GM18498 (cell line): ENCODE results near the gene ITGAV.

Source experiments
- ATAC-seq: cut with Tn5 transposase; IDR thresholded peaks from one replicate; pipeline ENCODE4 v1.9.1; 2021; ENCODE audit warnings: mild to moderate bottlenecking, moderate library complexity; ENCODE audit not compliant: unreplicated experiment

ITGAV gene

DNA sequence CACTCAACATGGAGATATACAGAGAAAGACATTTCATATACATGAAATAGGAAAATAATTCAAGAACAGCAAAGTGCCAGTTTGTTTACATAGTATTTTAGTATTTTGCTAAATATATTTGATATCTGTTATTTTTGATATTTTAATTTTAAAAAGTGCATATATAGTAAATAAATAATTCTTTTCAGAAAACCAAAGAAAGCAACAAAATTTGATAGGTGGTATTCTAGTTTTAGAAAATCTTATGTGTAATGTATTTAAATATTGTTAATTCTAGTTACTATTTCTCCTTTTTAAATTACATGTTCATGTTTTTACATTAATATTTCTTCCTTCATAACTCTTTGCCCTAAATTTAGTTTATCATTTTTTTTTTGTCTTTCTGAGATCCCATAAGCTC, 69.5 kb downstream of the ITGAV start:
- ATAC-seq = no peak

DNA sequence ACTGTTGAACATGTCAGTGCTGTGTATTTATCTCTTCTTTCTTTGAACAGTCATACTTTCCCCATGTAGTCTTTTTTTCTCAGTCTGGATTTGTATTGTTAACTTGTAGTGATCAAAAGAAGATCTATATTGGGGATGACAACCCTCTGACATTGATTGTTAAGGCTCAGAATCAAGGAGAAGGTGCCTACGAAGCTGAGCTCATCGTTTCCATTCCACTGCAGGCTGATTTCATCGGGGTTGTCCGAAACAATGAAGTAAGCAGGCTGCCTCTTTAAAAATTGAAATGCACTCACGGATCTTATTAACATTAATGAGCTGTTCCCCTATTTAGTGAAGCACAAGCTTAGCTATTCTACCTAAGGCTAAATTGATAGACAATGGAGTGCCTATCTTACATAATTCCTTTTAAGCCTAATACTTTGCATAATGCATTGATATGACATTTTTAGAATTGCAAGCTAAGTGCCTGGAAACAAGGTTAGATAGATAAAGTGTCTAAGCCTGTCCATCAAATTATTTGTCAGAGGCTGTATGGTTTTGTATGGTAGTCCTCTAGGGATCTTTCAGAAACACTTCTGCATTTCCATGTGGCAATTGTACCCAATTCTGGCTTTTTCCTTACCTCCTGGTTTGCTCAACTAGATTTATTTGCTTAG, 74.7 kb downstream of the ITGAV start:
- ATAC-seq = no peak

DNA sequence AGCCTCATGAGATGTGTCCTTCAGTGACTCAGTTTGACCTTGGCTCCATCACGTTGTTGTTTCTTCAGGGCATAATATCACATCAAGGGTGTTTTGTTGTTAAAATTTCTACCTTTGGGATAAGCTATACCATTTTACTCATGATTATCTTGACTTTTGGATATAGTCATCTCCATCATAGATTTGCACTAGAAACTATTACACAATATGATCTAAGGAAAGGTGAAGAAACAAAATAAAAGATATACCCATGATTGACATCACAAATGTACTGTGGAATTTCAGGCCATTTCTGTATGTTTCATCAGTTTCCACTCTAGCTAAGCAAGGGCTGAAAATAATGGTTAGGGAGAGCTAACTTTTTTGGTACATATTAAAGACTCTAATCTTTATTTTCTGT, 79.3 kb downstream of the ITGAV start:
- no peak for ATAC-seq

DNA sequence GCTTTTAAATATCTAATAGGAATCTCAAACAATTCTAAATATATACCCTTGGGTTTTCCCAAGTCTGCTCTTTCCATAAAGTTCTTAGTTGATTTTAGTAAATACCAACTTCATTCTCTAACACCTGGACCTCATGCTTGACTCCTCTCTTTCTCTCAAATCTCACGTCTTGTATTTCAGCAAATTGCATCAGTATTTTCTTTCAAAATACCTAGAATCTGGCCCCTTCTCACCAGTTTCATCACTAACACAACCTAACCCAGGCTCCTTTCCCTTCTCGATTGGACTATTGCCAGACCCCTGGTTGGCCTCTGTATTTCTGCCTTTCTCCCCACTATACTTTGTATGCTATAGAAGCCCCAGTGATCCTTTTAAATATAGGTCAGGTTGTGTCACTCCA, 81.0 kb downstream of the ITGAV start:
- ATAC-seq = no peak

DNA sequence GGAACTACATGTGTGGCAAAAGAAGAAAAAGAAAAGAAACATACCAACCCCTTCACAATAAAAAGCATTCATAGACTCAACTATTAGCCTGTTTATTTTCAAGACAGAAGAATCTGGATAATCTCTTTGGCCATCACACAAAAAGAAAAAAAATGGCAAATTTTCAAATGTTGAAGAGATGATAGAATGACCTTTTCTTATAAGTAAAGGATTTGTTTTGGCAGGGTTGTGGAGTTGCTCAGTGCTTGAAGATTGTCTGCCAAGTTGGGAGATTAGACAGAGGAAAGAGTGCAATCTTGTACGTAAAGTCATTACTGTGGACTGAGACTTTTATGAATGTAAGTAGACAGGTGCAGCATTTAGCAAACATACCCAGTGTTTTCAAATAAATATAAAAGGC, 85.5 kb downstream of the ITGAV start:
- ATAC-seq = no peak

DNA sequence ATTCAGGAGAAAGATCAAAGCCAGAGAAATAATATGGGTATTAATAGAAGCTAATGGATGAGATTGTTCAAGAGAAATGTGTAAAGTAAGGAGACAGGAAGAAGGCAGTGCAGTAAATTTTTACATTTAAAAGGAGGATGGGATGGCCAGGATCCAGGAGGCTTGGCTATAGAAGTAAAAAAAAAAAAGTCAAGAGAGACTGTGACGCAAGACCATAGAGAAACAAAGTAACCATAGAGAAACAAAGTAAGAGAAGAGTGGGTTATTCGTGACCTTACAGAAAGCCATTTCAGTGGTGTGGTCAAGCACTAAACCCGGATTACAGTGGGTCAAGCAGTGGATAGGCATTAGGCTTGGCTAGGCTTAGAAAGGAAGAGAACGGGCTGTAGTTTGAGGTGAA, 93.5 kb downstream of the ITGAV start:
- ATAC-seq = no peak

DNA sequence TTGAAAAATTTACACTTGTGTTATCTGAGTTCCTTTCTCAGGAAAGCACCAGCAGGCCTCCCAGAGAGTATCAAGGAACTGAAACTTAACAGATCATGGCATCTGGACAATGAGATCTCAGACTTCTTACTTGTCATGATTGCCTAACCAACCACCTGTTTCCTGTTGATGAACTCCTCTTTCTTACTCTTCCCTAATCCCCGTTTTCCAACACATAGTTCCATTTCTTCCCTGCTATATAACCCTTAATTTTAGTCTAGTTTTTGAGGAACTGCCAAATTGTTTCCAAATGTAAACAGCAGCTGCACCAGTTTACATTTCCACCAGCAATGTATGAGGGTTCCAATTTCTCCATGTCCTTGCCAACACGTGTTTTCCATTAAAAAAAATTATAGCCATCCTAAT, 98.0 kb downstream of the ITGAV start:
- ATAC-seq = no peak

DNA sequence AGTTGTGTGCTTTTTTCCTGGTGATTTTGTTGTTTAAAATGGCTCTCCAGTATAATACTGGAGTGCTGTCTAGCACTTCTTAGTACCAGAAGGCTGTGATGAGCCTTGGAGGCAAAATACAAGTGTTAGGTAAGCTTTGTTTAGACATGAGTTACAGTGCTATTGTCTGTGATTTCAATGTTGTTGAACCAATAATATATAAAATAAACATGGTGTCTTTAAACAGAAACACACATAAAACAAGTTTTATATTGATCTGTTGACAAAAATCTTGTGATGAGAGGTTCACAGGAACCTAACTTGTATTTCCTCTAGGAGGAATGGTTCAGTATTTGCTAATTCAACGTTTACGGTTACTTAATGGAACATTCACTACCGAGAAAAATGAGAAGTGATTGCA, 99.0 kb downstream of the ITGAV start:
- ATAC-seq = no peak

DNA sequence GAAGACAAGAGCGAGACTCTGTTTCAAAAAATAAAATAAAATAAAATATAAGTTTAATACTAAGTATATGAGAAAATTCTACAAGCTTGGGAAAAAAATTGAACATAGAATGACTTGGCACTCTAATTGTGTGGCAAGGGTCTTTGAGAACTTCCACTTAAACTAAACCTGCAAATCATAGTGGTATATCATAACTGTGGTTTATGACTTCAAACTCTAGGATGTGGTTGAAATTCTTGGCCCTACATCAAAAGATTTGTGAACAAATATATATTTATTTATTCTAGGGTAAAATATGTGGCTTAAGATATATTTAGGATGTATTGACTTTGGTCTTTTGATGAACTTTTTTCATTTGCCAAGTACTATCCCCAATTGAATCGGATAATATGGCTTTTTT, 100.9 kb downstream of the ITGAV start:
- ATAC-seq = no peak

DNA sequence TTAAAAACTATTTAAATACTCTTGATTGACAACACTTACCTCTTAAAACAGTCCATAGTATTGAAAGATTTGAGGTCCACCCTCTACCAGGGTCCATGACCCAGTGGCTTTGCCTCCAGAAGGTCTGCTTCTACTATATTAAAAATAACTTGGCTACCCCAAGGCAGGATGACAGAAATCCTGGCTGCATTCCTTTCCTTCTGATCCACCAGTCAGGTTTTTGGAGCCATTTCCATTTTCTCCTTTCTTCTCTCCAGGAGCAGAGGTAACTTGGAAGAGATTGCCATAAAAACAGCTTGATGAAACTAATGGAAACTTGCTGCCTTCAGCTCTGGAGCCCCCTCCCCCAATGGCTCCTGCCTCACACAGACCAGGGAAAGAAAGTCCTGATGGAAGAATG, 101.4 kb downstream of the ITGAV start:
- ATAC-seq = no peak

DNA sequence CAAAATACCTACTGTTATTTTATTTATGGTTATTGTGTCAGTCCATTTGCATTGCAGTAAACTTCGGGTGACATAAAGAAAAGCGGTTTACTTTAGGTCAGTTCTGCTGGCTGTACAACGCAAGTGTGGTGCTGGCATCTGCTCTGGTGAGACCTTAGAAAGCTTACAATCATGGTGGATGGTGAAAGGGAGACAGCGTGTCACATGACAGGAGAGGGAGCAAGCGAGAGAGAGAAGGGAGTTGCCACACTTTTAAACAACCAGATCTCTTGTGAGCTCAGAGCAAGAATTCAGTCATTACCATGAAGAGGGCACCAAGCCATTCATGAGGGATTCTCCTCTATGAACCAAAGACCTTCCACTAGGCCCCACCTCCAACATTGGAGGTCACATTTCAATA, 102.0 kb downstream of the ITGAV start:
- ATAC-seq = no peak

DNA sequence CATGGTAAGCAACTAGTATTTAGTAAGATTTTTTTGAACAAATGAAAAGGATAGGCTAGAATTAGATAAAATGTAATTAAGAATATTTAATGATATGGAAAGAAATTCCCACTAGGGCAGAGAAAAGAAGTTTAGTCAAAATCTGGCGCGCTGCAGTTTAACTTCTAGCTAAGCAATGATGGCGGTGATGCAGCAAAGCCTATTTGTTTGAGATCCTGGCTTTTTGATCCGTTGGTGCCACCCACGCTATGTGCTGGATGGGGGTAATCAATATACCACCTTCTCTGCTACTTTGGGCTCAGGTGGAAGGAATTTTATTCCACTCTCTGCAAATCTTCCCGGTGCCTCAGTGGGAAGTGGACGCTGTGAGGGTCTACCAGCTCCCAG, 103.6 kb downstream of the ITGAV start:
- no peak for ATAC-seq

DNA sequence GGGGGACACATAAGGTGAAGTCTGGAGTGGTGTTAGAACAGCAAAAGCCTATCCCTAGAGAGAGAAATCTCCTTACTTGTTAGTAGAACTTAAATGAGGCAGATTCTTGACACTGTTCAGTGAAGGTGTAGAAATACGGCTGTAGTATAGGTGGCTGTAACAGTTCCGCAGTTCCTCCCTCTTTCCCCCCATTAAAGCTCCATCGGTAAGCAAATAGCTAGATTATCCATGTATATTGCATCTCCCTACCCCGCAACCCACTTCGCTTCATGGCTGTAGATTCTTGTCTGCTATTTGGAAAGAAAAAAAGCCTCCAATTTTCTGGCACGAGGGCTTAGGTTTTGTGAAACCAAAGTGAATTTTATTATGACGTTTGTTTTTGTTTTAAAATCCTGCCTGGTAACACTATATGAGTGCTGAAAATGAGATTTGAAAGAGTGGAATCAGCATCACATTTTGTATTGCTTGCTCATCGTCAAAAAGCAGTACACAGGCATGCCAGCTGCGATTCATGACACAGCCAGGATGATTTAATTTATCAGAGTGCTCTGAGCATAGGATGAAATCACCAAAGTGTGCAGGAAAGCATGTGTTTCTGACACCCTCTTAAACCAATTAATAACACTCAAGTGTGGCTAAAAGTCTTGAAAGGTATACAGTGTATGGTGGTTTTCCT, 105.4 kb downstream of the ITGAV start:
- ATAC-seq = no peak

DNA sequence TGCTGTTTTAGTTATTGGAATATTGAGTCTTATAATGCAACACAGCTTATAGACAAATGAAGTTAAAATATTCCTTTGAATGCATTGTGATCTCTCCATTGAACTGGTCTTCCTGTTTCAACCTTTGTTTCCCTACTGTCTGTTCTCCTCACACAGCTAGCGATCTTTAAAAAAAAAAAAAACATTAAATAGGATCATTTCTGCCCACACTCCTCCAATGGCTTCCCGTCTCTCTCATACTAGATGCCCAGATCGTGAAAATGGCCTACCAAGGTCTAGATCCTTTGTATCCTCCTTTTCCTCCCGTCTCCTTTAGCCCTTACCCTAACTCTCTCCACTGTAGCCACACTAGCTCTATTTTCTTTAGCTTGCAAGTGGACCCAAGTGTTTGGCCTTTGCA, 106.4 kb downstream of the ITGAV start:
- no peak for ATAC-seq

DNA sequence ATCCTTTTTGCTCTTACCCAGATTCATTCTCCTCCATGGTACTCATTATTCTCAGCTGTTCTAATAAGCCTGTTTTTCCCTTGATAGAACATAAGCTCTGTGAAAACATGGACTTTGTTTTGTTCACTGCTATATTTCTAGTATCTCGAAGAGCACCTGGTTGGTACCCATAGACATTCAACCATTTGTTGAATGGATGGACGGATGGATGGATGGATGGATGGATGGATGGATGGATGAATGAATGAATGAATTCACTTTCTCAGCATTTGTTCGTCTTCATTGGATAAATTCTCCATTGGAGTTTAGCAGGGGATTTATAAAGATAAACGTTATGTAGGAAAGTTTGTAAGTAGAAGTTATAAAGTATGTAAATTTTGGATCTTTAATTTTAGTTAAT, 106.9 kb downstream of the ITGAV start:
- ATAC-seq = no peak

DNA sequence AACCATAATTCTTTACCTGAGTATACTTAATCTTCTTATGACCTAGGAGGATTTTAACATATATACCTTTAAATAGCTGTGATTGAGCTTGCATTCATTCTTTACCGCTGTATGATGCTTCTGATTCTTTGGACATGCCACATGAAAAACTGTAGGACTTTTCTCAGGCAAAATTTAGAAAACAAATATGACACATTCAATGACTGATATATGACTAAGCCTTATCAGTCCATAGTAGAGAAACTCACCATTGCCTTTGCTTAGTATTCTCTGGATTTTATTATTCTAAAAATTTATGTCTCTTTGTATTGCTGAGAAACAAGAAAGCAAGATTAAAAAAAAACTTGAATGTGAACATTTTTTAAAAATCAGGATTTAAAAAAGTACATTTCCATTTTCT, 107.7 kb downstream of the ITGAV start:
- ATAC-seq = no peak

DNA sequence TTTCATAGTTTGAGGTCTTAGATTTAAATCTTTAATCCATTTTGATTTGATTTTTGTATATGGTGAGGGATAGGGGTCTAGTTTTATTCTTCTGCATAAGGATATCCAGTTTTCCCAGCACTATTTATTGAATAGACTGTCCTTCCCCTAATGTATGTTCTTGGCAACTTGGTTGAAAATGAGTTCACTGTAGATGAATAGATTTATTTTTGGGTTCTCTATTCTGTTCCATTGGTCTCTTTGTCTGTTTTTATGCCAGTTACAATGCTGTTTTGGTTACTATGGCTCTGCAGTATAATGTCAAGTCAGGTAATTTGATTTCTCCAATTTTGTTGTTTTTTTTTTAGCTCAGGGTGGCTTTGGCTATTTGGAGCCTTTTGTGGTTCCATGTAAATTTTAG, 109.9 kb downstream of the ITGAV start:
- ATAC-seq = no peak

DNA sequence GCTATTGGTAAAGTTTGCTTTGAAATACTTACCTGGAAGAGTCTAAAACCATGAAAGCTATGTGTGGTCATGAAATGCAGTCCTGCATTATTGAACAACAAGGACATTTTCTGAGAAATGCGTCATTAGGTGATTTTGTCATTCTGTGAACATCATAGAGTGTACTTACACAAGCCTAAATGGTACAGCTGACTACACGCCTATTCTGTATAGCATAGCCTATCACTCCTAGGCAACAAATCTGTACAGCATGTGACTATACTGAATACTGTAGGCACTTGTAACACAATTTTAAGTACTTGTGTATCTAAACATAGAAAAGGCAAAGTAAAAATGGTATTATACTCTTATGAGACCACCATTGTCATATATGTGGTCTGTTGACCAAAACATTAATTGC, 112.2 kb downstream of the ITGAV start:
- no peak for ATAC-seq

DNA sequence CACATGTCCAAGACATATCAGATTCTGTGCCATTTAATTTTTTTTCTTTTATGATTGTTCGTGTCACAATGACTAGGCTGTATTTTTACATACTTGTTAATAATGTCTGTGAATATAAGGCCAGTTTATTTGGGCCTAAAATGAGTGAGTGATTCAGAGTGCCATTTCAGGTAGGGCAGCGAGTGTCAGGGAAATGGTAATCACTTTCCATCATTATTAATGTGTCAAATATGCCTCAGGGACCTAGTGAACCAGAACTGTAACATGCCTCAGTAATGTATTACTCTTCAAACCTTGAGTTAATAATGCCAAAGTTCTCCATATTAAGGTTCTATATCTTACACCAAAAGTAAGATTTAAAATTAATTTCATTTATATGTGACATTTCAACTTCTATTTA, 112.6 kb downstream of the ITGAV start:
- ATAC-seq = no peak

DNA sequence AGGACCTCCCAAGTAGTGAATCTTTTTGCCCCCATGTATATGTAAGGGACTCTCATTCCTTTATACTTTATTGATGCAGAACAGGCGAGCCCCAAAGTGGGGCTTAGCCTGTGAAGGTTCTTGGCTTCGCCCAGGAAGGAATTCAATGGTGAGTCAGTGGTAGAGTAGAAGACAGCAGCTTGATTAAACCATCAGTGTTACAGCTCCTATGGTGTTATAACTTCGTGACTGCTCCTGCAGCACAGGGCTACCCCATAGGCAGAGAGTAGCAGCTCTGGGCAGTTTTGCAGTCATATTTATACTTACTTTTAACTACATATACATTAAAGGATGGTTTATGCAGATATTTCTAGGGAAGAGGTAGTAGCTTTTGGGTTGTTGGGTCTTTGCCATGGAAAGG, 115.0 kb downstream of the ITGAV start:
- ATAC-seq = no peak

DNA sequence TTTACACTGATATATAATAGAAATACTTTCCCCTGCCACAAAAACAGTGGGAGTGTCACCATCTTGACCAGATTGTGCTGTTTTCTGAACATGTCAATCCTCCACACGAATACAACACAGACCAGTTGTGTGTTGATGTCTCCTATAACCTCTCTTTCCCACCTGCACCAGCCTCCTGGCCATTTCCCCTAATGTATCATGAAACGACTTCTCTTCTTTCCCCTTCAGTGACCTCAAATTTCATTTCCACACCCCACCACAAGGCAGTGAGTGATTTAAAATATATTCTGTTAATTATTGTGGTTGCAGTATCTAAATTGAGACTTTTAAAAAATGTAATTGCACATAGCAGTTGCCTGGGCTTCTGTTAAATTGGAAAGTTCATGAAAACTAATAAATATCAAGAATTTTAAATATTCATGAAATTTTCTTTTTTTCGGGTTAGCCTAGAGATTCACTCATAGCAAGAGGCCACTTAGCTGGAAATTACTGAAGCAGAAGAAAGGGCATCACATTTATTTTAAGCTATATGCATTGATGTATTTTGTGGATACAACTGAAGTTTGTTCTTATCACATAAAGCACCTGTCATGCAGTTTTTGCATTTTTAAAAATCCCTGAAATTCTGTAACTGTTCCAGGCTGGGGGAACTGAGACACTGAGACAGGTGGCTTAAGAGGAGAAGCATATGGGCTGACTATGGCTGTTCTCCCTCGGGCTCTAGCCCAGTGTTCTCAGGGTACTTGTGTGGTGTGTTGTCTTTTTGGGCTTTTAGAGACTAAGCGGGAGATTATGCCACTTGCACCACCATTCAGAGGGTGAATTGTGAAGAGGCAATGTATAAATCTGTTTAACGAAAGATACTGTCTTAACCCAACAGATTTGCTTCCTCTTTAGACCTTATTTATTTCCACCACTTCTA, 119.9 kb downstream of the ITGAV start:
- no peak for ATAC-seq

DNA sequence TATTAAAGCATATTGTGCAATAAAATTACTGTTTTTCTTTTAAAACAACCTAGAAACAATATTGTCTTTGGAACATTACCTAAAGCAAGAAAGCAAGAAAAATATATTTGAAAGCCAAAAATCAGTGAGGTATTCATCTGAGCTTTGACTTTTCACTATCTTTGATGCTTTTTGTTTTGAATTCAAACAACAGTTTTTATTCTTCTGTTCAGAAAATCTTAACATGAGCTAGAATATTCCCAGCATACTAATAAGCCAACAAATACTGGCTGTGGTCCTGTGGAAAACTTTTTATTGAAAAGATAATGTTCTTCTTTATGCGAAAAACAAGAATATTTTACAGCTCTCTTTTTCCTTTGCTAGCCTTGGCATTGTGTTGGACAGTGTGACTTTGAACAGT, 123.8 kb downstream of the ITGAV start:
- ATAC-seq = no peak
